ENCODE data around the gene TP53I11. TPM values are rescaled to one million over a fixed set of nuclear protein-coding genes. Genes with fewer than 3 reads are reported as not detected.

TP53I11 gene
- total and polyA plus RNA-seq, 2 donors (not counting 3 experiments of a cell fraction or from before 2014, with no cell fraction given) = 31.5 to 79.4 TPM

DNA sequence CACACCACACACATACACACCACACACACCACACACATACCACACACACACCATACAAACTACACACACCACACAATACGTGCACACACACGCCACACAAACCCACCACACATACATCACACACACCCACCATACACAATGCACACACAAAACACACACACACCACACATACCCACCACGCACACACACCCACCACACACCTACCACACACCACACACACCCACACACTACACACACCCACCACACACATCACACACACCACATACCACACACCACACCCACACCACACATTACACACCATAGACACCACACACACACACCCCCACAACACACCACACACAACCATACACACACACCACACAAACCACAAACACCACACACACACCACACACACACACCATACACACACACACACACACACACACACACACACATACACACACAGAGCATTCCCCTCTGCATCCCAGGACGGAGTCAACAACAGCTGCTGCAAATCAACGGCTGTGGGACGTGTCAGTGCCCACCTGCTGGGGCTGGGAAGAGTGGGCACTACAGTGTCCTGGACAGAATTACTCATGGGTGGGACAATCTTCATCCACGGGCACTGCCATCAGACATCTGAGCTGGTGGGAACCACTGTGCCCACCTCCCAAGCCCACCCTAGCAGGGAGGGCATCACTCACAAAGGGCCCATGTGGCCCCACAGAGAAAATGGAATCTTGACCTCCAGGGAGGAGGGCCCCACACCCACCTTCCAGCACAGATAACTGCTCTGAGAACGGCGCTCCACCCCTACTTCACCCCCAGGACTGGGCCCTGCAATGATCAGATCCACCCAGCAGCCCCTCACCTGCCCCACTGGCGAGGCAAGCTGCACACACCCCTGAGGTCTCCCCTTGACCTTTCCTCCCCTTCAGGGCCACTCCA is 8.4 kb downstream of the TP53I11 start:
- Histone ChIP-seq H4K20me1 (replicated peaks; ENCODE audit: control insufficient read depth, extremely low read depth, insufficient read depth, low read length) (no peaks in the 10 kb centered on the region), H3K9me3 (replicated peaks; ENCODE audit: control insufficient read depth, insufficient read depth, low read length) (no peaks in the 10 kb centered on the region), H3K9ac (replicated peaks; ENCODE audit: extremely low read depth, insufficient read depth, low read length) (no peak overlapping the region), H3K27me3 (ENCODE audit: control insufficient read depth in 2 of 2, insufficient read depth in 2 of 2, low read length in 2 of 2) (no peaks in the 10 kb centered on the region), H3K4me2 (ENCODE audit: insufficient read depth, low read length) (no peak overlapping the region), H3K27ac (ENCODE audit: insufficient read depth, low read depth, low read length) (no peak overlapping the region), H3K4me1 (ENCODE audit: control insufficient read depth, extremely low read depth, insufficient read depth, low read length) (peaks cover 3% of the 10 kb centered on the region), H2AFZ (ENCODE audit: low read depth, low read length) (no peak overlapping the region), H3K36me3 (ENCODE audit: control insufficient read depth in 2 of 2, extremely low read depth in 1 of 2, insufficient read depth in 2 of 2, low read length in 2 of 2) (no peaks in the 10 kb centered on the region), H3K79me2 (ENCODE audit: control insufficient read depth, insufficient read depth, low read length) (no peaks in the 10 kb centered on the region), H3K4me3 (replicated peaks in 1 of 3; ENCODE audit: insufficient read depth in 1 of 3, low read depth in 1 of 3, low read length in 3 of 3) (no peak overlapping the region), H3K9me1 (replicated peaks; ENCODE audit: control insufficient read depth, extremely low read depth, insufficient read depth, low read length) (no peaks in the 10 kb centered on the region)
- dilution Hi-C loops (cut with MboI; ENCODE audit: extremely low pct_ligation_motif_present, low sequenced_read_pairs) = no loop called here
- peak; percentile 71 for FAIRE-seq
- CTCF ChIA-PET = interaction anchor here (0.8 to 24.5 kb wide), 3 partner anchors 15 to 159 kb away, joined by 3 to 1618 read pairs (median 16); no protein-coding TSS in a partner anchor
- no TSS peak for BruUV-seq (replicated peaks)
- DNase-seq (ENCODE audit: low read depth, low spot score) = no peak
- POLR2A ChIA-PET = no interaction called here
- intact Hi-C loops (cut with micrococcal nuclease) = no loop called here
- TF ChIP-seq, protein P1, sequence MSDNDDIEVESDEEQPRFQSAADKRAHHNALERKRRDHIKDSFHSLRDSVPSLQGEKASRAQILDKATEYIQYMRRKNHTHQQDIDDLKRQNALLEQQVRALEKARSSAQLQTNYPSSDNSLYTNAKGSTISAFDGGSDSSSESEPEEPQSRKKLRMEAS (IDR thresholded peaks at IDR 0.05; ENCODE audit: insufficient read depth, insufficient read length) = no peak
- TF ChIP-seq EZH2 (IDR thresholded peaks at IDR 0.05; ENCODE audit: borderline replicate concordance, low read depth, low read length, severe bottlenecking) (no peak), MYC (IDR thresholded peaks at IDR 0.05; ENCODE audit: low read depth, low read length) (no peak), POLR2A (IDR thresholded peaks at IDR 0.05; ENCODE audit: low read depth, low read length) (no peak), POLR2AphosphoS5 (IDR thresholded peaks at IDR 0.05; ENCODE audit: insufficient read depth, low read depth, low read length) (no peak), FOS (IDR thresholded peaks at IDR 0.05; ENCODE audit: borderline replicate concordance, insufficient read depth, low read length) (no peak), JUN (IDR thresholded peaks at IDR 0.05; ENCODE audit: borderline replicate concordance, insufficient read depth, insufficient read length, low read depth) (no peak)

Data from endothelial cell of umbilical vein (primary cell).